Renal cortex interstitium (tissue), 11 donors: ENCODE results near the gene SLC1A2. TPM values are rescaled to one million over a fixed set of nuclear protein-coding genes. Genes with fewer than 3 reads are reported as not detected.

Source experiments
- DNase-seq, 11 donors: peaks; one replicate each; pipeline ENCODE4 v3.0.0-alpha.2; 2013; ENCODE audit warnings: low read depth in 9 of 11, low spot score in 4 of 11; ENCODE audit errors: extremely low read depth in 1 of 11
- polyA plus RNA-seq, 3 donors: library from polyadenylated mRNA; unstranded; fragments of 120-200 nt; gene quantifications; one replicate each; pipeline ENCODE4 v1.2.1, GENCODE V29; 2013; ENCODE audit not compliant: insufficient read length in 3 of 3

Gene SLC1A2
- polyA plus RNA-seq, 3 donors, result 0.47 to 0.64 (median 0.58) TPM

DNA sequence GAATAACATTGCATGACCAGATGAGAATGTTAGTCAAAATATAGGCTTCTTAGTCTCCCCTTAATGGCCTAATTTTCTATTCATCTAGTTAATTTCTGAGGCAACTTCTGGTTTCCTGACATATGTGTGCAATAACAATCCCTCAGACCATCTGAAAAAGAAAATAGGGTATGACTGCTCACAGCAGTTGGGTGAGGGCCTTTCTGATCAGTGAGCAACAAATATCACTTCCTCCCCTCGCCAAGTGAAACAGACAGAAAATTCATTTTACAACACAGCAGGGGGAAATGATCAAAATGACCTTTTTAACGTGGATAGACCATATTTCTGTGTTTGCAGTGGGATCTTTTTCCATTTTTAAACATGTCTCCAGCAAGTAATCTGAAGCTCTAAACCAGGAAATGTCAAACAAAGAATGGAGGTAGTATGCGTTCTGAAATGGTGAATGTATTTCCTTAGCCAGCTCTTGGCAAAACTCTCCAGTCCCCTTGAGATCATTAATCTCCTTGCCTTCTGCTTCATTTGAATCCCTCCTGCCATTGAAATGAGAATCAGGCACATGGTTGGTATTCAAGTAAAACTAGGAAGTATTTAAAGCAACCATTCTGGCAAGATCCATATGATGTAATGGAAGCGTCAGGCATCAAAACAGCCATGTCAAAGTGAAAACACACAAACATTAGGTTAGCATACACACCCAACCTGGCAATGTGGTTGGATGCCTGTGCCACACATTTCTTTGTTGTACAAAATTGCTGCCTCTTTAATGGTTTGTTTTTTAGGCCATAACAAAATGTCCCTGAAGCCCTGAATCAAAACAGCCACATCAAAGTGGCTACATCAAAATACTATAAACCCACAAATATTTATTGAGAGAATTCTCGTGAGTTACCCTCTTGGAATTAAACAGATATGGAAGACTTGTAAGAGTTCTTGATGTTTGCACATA, 100.1 kb downstream of the SLC1A2 start:
- DNase-seq, result no peak

DNA sequence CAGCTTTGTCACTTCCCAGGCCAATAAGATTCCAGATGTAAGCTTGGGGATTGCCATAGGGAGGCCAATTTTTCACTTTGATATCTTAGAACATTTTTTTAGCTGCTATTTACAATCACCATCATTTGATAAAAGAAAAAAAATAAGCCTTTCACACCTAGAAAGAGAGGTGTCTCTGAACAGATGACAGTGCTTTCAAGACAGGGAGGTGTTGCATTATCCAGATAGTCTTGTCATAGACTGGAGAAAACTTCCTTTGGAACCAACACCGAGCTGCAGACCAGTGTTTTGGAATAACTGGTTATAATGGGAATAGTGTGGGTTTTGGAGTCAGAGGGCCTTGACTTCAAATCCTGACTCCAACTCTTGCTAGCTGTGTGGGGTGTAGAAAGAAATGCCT, 101.0 kb downstream of the SLC1A2 start:
- DNase-seq, result no peak

DNA sequence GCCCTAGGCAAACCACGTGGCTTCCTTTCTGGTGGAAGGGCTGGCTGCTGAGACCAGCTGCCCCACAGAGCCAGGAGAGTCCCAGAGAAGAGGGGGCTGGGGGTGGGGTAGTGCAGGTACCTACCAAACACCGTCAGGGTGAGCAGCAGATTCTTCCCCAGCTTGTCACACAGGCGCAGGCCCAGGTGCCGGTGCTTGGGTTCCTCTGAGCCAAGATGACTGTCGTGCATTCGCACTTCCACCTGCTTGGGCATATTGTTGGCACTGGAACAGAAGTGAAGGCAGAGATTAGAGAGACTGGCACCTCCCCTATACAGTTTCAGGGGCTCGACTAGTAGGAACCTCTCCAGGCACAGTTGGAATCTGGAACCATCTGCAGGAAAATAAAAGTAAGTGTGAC, 102.1 kb downstream of the SLC1A2 start:
- no peak for DNase-seq

DNA sequence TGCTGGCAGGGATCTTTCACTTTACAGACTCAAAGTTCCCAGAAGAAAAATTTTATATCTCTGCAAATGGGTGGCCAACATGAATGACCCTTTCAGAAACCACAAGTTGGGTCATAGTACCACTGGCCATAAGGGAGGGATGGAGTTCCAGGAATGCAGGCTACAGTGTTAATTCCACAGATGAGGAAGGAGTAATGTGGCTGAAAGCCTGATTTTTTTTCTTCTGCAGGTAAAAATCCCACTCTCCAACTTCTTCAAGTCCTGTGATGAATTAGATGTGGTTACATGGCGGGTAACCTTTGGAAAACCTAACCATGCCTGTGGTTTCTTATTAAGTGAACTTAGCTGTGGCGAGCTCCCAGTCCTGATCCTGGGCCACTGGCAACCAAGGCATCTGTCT, 103.2 kb downstream of the SLC1A2 start:
- DNase-seq, result no peak

DNA sequence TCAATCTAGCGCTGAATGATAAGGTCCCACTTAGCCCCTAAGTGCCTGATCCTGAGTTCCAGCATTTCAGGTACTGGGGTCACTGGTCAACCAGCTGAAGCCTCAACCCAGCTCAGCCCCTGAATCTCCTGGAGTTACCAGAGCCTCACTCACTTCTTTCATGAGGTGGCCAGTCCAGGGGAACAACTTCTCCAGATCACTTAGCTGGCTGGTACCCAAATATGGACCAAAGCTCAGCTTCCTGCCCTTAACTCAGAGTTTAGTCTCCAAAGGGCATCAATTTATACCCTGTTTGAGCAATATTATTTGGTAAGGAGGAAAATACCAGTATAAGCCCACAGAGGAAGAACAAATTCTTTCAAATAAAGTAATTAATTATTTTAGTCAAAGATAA, 105.6 kb downstream of the SLC1A2 start:
- DNase-seq, result no peak

DNA sequence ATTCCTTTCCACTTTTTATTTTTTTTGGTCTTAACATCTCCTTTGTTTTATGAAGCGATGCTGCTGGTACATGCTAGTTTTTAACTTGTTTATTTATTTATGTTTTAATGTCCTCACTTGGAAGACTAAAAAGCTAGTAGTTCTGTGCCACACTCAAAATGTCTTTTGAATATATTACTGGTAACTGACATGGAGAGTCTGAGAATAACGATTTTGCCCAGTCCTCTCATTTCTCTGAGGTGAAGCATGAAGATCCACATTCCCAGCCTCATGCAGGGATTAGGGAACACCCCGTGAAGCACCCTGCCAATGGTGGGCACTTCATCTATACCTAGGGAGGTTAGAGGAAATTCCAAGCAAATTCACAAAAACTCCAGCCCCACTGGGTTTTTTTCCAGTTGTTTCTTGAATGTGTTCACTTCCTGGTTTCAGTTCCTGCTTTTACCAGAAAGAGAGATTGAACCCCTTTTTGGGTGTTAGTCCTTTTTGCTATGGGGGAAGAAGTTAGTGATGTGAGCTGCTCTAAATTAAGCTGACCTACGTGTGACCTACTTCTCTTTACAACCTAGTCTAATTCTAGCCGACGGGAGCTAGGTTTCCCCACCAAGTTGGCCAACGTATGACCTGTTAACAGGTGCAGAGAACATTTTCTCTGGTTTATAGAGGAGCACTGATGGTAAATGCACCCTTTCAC, 106.1 kb downstream of the SLC1A2 start:
- no peak for DNase-seq

DNA sequence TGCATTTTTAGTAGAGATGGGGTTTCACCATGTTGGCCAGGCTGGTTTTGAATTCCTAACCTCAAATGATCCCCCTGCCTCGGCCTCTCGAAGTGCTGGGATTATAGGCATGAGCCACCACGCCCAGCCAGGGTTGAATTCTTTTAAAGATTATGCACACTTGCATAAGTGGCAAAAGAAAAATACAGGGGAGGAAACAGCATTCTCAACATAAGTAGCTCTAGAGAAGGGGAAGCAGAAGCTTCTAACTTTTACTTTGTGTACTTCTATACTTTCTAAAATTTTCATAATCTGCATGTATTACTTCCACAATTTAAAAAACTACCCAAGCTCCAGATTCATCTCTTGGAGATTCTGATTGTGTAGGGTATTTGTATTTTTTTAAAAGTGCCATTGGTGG, 108.0 kb downstream of the SLC1A2 start:
- no peak for DNase-seq

DNA sequence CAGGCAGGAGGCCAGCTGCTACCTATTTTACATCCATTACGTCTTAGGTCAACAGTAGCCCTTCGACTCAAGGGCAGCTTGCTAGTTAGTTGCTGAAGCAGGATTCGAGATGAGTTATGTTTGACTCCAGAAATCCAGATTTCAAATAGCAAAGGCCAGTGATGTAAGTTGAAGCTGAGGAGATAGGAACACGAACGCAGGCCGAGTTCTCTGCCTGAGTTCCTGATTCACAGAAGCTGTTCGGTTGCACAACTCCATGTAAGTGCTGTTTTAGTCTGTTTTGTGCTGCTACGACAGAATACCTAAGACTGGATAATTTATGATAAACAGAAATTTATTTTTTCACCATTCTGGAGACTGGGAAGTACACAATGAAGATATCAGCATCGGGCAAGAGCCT, 111.2 kb downstream of the SLC1A2 start:
- DNase-seq, result no peak

DNA sequence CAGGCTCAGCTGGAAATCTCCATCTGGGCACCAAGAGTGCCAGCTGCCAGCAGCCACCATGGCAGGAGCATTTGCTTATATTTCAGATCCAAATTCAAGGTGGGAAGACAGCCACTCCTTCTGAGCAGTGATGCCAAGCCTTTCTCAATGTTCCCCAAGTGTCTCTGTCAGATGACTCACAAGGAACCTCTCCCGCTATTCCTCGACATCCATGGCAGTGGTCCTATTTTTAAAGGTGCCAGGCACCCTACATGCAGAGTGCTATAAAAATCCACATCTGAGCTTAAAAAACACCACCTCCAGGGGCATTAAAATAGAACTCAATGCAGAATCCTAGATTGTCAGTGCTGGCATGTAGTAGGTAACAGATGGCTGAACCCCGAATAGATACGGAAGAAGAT, 112.1 kb downstream of the SLC1A2 start:
- DNase-seq, result no peak

DNA sequence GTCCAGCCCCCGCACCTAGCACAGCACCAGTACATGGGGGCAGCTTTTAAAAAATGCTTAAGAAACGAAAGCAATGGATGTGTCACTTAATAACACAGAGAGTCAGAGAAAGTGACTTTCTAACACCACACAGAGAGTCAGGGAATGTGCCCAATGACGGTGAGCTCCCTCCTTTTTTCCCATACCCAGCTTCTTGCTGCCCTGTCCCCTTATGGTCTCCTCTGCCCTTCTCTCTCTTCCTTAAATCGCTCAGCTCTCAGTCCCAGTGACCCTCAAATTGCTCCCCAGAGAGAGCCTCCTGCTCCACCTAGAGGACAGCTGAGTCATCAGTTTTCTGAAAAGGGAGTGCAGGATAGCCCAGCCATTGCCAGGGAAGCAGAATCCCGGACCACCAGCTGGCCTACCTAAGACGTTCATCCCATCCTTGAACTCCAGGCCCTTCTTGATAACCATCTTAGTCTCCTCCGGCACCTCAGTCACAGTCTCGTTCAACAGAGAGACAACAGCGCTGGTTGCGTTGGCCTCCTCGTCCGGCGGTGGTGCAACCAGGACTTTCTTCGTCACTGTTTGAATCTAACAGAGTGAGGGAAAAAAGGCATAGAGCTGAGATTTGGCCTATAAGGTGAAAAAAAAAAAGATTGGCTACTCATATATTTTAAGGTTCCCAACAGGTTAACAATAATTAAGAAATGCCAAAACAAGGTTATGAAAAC, 113.5 kb downstream of the SLC1A2 start:
- peak; percentile 13 to 45 (median 28) for DNase-seq

DNA sequence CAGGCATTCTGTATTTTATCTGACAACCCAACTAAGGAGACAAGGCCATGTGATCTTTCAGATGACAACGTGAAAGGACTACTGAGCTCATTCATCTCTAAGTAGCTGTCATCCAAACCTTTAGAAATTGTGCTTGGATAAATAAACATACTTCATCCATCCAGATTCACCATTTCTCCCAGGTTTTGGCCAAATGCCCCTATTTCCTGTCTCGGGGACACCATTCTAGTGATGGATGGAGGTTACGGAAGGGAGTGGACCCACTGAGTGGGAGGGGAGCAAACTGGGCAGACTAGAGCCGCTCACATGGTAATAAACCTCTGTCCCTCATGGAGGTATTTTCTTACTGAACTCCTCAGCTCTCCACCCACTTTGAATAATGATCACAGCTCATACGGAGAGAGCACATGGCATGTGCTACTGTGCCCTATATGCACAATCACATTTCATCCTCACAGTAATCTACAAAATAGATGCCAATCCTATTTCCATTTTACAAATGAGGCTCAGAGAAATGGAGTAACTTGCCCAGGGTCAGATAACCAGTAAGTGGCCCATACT, 114.4 kb downstream of the SLC1A2 start:
- peak in 2 of 11 donors; percentile 5 to 10 for DNase-seq

DNA sequence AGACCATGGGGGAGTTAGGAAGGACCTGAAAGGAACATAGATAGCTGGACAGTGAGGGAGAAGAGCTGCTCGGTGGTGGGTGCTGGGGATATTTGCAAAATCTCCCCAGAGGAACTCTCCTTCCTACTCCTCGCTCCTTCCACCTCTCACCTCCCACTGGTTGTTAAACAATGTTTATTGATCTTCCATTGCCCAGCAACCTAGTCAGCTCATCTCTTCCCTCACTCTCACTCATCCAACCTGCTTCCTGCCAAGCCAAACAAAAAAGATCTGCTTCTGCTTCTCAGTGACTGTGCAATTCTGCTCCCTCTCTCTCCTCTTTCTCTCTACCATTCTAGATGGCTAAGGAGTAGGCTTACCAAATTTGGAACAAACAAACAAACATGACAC, 115.0 kb downstream of the SLC1A2 start:
- no peak for DNase-seq

DNA sequence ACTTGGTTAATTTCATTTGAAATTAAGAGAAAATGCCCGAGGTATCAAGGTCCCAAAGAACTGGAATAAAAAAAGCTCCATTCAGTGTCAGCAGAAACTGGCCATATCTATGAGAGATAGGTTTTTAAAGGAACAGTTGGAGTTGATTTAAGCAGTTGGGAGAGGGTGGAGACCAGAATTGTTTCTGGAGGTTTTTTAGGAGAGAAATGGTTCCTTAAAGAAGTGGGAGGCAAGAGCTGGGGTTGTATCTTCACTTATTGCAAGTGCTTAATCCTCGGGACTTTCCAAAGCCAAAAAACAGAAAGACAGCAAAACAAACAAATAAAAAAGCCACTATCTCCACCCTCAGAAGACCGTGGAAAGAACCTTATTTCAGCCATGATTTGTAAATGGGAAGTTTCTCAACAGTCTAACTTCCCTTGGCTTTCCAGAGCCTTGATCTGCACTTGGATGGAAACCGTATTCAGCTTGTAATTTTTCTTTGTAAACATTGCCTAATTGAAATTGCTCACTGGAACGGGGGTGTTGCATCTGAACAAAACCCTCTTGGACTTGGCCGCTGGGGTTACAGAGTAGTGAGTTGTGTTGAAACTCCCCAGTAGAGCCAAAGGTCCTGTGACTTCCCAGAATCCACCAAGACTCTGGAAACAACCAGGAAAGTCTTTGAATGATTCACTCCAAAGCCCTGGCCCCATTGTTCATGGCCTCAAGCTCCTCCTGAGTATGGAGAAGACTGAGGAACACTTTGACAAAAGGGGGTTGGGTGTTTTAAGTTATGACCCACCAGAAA, 115.6 kb downstream of the SLC1A2 start:
- no peak for DNase-seq

DNA sequence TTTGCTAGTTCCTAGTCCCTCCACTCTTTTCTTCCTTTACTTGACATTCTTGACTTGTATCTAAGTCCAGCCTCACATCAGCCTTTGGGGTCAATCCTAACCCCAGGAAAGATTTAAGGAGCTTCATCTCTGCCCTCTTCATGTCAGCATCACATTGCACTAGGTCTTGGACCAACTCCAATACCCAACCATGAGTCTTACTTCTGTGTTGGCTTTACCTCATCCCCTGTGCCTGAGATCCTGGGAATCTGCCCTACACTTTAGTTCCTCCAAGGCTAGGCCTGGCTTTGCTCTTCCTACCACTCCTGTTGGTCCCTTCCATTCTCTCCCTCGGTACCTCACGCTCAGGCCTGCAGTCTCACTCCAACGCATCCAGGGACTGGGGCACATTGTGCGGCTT, 117.0 kb downstream of the SLC1A2 start:
- DNase-seq, result no peak

DNA sequence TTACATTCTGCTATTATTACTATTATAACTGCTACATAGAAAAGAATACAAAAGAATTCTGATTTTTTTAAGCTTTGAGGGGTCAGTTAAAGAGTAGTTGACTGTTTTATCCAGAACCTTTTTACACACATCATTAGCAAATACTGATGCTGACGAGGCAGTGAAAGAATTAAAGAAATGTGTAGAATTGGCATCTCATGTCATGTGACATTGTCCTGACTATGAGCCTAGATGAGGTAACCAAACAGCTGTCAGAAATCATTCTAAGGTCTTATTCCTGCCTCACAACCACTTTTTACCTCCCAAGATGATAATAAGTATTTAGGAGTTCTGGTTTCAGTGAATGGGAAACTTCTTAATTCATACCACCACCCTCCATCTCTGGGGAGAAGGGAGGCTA, 121.0 kb downstream of the SLC1A2 start:
- DNase-seq, result no peak

DNA sequence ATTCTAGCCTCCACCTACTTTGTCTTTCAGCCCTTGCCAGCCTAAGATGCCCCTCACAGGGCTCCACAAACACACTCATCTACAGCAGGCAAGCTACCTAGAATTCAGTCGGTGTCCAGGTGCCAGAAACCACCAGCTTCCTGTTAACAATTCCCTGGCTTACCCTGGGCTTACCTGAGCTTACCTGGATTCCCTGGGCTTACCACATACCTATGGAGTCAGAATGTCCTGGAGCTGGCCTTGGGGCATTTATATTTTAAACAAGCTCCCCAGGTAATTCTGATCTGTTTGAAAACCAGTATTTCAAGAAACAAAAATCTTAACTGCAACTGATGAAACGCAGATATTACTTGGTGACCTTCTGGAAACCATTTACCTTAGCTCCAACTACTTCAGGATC, 123.6 kb downstream of the SLC1A2 start:
- no peak for DNase-seq

DNA sequence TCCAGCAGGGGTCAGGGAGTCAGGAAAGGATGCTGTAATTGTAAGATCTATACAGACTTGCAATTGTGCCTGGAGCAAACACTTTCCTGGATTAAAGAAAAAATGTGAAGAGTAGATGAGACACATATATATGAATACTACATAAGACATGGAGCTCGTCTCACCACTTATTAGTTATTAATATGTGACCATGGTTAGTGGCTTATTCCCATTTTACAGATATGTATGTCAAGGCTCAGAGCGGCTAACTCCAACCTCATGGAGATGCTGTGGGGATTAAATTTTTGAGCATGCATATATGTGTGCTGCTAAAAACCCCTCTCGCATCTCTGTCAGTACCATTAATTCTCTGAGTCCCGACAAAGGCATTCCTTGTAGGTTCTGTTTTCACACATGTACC, 125.7 kb downstream of the SLC1A2 start:
- no peak for DNase-seq

DNA sequence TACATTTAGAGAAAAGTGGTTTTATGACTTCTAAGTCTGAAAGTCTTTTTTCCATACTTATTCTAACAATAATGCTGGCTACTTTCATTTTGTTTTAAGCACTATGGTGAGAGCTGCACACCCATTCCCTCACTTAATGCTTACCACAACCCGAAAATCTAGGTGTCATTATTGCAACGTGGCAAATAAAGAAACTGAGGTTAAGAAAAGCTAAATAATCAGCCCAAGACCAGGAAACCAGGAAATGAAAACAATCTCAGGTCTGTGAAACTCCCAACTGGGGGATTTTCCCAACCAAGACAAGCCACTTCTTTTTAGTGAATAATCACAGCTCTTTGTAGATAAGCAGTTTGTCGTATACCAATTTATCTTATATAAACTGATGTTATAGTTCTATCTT, 126.3 kb downstream of the SLC1A2 start:
- DNase-seq, result no peak

DNA sequence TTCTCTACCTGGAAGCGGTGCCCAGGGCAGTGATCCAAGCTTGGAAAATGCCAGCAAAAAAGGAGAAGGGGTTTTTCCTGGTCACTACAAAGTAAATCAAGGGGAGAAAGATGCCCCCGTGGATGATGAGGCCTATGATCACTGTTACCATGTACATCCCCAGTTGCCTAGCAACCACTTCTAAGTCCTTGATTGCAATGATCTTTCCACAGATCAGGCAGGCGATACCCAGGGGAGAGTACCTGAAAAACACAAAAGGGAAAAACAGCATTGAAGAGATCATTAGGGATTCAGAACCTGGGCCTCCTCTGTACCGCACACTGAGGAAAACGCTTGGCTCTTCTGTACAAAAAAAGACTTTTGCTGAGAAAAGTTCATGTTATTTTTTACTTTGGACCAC, 127.1 kb downstream of the SLC1A2 start:
- no peak for DNase-seq
